GM12864 (cell line): Measurements from ENCODE around the gene AANAT.
A peak's percentile ranks its signal among the peaks of the same experiment; 100 is the strongest.

ENCODE experiments used
- DNase-seq: peaks from one replicate; pipeline ENCODE4 v3.0.0-alpha.2; 2011; ENCODE audit warnings: low read depth
- H3K4me3 ChIP-seq: 2 replicates; pipeline ENCODE4 v1.5.1; 2011; ENCODE audit warnings: mild to moderate bottlenecking, low read depth, low read length, control low read depth
- TF ChIP-seq, protein P1 (sequence below): IDR thresholded peaks from 2 replicates; pipeline ENCODE4 v1.5.1; 2011; ENCODE audit warnings: low read depth, mild to moderate bottlenecking, moderate library complexity, low read length, control low read depth, inconsistent platforms; ENCODE audit errors: missing control alignments

Gene AANAT

DNA sequence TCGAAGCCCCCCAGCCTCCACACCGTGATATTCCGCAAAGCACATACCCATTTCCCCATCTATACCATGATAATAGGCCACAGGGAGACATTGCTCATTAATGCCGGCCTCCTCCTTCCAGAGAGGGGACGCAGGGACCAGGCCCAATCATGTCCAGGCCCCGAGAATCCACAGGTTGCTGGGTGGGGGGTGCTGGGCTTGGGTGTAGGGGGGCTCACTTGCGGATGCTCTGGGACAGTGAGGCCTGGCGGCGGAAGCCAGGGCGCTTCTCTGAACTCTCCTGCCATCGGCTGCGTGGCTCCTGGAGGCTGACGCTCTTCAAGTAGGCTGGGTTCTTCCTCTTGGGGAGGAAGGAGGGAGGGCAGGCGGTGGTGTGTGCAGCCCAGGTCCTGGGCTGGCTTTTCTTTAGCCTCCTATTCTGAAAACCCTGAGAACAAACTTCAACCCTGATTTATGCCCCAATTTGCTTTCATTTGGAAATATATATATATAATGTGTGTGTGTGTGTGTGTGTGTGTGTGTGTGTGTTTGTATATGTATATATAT lies 12.2 kb downstream of the AANAT start:
- no peak overlapping the region for H3K4me3 ChIP-seq
- TF ChIP-seq, protein P1, sequence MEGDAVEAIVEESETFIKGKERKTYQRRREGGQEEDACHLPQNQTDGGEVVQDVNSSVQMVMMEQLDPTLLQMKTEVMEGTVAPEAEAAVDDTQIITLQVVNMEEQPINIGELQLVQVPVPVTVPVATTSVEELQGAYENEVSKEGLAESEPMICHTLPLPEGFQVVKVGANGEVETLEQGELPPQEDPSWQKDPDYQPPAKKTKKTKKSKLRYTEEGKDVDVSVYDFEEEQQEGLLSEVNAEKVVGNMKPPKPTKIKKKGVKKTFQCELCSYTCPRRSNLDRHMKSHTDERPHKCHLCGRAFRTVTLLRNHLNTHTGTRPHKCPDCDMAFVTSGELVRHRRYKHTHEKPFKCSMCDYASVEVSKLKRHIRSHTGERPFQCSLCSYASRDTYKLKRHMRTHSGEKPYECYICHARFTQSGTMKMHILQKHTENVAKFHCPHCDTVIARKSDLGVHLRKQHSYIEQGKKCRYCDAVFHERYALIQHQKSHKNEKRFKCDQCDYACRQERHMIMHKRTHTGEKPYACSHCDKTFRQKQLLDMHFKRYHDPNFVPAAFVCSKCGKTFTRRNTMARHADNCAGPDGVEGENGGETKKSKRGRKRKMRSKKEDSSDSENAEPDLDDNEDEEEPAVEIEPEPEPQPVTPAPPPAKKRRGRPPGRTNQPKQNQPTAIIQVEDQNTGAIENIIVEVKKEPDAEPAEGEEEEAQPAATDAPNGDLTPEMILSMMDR, result no peak
- DNase-seq, result no peak

- peak overlapping the region; percentile 51 for H3K4me3 ChIP-seq
- TF ChIP-seq, protein P1, result no peak
- no peak for DNase-seq
Measured at GRCh38 chr17:76480632-76481031, 13.2 kb downstream of the AANAT start.

GRCh38 chr17:76481071-76481655 lies 13.8 kb downstream of the AANAT start:
- H3K4me3 ChIP-seq, result peak overlapping the region; percentile 51
- peak; percentile 83 for DNase-seq
- TF ChIP-seq, protein P1, result no peak

- TF ChIP-seq, protein P1, result no peak
- no peak for DNase-seq
- H3K4me3 ChIP-seq, result no peak overlapping the region
Measured at GRCh38 chr17:76484228-76484725, 16.9 kb downstream of the AANAT start.

- TF ChIP-seq, protein P1, result no peak
- no peak overlapping the region for H3K4me3 ChIP-seq
- no peak for DNase-seq
Measured at GRCh38 chr17:76485569-76485968, 18.2 kb downstream of the AANAT start.

DNA sequence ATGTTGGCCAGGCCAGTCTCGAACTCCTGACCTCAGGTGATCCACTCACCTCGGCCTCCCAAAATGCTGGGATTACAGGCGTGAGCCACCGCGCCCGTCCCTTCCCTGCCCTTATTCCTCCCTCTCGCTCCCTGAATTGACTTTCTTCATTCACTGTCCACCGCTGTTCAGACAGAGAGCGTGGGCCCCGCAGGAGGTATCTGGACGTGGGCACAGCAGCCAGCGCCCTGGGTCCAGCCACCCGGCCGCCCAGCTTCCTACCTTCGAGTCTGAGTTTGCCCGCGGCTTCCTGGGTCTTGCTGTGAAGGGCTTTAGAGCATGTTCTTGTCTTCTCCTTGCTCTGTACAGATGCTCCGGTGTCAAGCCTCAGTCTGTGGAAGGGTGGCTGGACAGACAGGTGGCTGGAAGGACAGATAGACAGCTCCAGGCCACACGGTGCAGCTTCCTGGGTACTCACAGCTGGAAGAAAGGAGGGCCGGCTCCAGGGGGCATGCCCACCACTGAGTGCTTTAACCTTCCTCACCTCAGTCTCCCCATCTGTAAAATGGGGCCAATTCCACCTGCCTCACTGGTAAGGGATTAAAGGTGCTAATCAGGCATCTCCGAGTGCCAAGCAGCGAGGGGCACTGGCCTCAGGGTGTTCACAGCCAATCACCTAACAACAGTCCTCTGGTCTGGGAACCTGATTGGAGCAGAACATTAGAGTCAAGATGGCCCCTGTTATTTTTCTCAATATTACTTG lies 20.2 kb downstream of the AANAT start:
- DNase-seq, result no peak
- no peak overlapping the region for H3K4me3 ChIP-seq
- TF ChIP-seq, protein P1, result no peak
